GM23338 (cell line): ENCODE data around the gene KRT32.

Source experiments
- CREB1 ChIP-seq: fragments of 250-450 bp; sonication (Bioruptor Pico); IDR thresholded peaks from 2 replicates; pipeline ENCODE4 v1.5.0; 2020; ENCODE audit warnings: low read depth, mild to moderate bottlenecking, moderate library complexity
- CTCF ChIP-seq, 2 experiments: fragments of 200-600 bp in 1 of 2; sonication (generic) in 1 of 2; conservative IDR thresholded peaks; 2 replicates each; pipeline versions ENCODE4 v1.5.1 to v1.6.1; 2016 to 2017; ENCODE audit warnings: antibody characterized with exemption in 2 of 2, low read depth in 2 of 2, mild to moderate bottlenecking in 2 of 2, moderate library complexity in 1 of 2
- ETS1 ChIP-seq: IDR thresholded peaks from 2 replicates; pipeline ENCODE4 v1.6.1; 2016; ENCODE audit warnings: antibody characterized with exemption
- EZH2 ChIP-seq: fragments of 200-600 bp; sonication (generic); IDR thresholded peaks from one replicate; pipeline ENCODE4 v1.8.0; 2017; ENCODE audit warnings: antibody characterized with exemption, mild to moderate bottlenecking, low read depth; ENCODE audit not compliant: unreplicated experiment
- EZH2phosphoT487 ChIP-seq: fragments of 200-600 bp; sonication (generic); IDR thresholded peaks from one replicate; pipeline ENCODE4 v1.8.1; 2018; ENCODE audit warnings: antibody characterized with exemption; ENCODE audit not compliant: unreplicated experiment
- JUNB ChIP-seq: IDR thresholded peaks from one replicate; pipeline ENCODE4 v1.6.1; 2016; ENCODE audit warnings: antibody characterized with exemption; ENCODE audit not compliant: unreplicated experiment
- NANOG ChIP-seq: IDR thresholded peaks from 2 replicates; pipeline ENCODE4 v1.6.1; 2016; ENCODE audit warnings: antibody characterized with exemption, borderline replicate concordance
- POLR2AphosphoS5 ChIP-seq: IDR thresholded peaks from 2 replicates; pipeline ENCODE4 v1.6.1; 2016; ENCODE audit warnings: antibody characterized with exemption, low read depth
- REST ChIP-seq: IDR thresholded peaks from one replicate; pipeline ENCODE4 v1.6.1; 2018; ENCODE audit warnings: antibody characterized with exemption; ENCODE audit not compliant: unreplicated experiment
- ZNF114 ChIP-seq: fragments of 250-450 bp; sonication (Bioruptor Pico); IDR thresholded peaks from 2 replicates; pipeline ENCODE4 v1.5.0; 2020; ENCODE audit warnings: mild to moderate bottlenecking, moderate library complexity
- ZNF462 ChIP-seq: fragments of 250-450 bp; sonication (Bioruptor Pico); IDR thresholded peaks from 2 replicates; pipeline ENCODE4 v1.5.0; 2020; ENCODE audit warnings: mild to moderate bottlenecking, moderate library complexity

- TF ChIP-seq POLR2AphosphoS5 (no peak), CTCF (conservative IDR thresholded peaks at IDR 0.05; ENCODE audit: low read depth in 2 of 2) (no peak), REST (no peak), EZH2 (no peak), ZNF462 (CRISPR knock-in tag) (no peak), ETS1 (no peak), EZH2phosphoT487 (no peak), JUNB (no peak), NANOG (no peak), ZNF114 (CRISPR knock-in tag) (no peak), CREB1 (CRISPR knock-in tag) (no peak)
These were observed 375 bp upstream of the KRT32 start for GRCh38 chr17:41467561-41467960.
